Activated CD4-positive, alpha-beta T cell treated with anti-CD3 and anti-CD28 coated beads, Interleukin-2, amount 50 U/mL, for 16 hours (primary cell): Measurements from ENCODE around the gene UBE2G2.

Source experiments
- DNase-seq: peaks from one replicate; pipeline ENCODE4 v3.0.0-alpha.2; 2020

Gene UBE2G2

GRCh38 chr21:44784810-44785209, 16.8 kb downstream of the UBE2G2 start:
- DNase-seq = no peak

- DNase-seq = no peak
Observed at GRCh38 chr21:44783020-44783696, 18.5 kb downstream of the UBE2G2 start.

GRCh38 chr21:44780767-44781459, 20.7 kb downstream of the UBE2G2 start:
- DNase-seq = no peak

GRCh38 chr21:44780137-44780502, 21.5 kb downstream of the UBE2G2 start:
- no peak for DNase-seq

- no peak for DNase-seq
Observed at GRCh38 chr21:44779417-44780136, 22.0 kb downstream of the UBE2G2 start.

- no peak for DNase-seq
Observed at GRCh38 chr21:44778983-44779382, 22.6 kb downstream of the UBE2G2 start.

- no peak for DNase-seq
Observed at GRCh38 chr21:44778499-44778911, 23.1 kb downstream of the UBE2G2 start.

- no peak for DNase-seq
Observed at GRCh38 chr21:44778094-44778493, 23.5 kb downstream of the UBE2G2 start.

- DNase-seq = no peak
Observed at GRCh38 chr21:44774972-44775371, 26.6 kb downstream of the UBE2G2 start.

GRCh38 chr21:44773291-44773932, 28.2 kb downstream of the UBE2G2 start:
- no peak for DNase-seq

GRCh38 chr21:44771896-44772525, 29.6 kb downstream of the UBE2G2 start:
- DNase-seq = no peak

GRCh38 chr21:44767834-44768831, 33.5 kb downstream of the UBE2G2 start:
- DNase-seq = no peak

- DNase-seq = no peak
Observed at GRCh38 chr21:44766818-44767354, 34.7 kb downstream of the UBE2G2 start.

- no peak for DNase-seq
Observed at GRCh38 chr21:44766014-44766817, 35.4 kb downstream of the UBE2G2 start.

GRCh38 chr21:44765231-44766013, 36.2 kb downstream of the UBE2G2 start:
- DNase-seq = peak; percentile 48

GRCh38 chr21:44764319-44765230, 37.0 kb downstream of the UBE2G2 start:
- no peak for DNase-seq

- DNase-seq = no peak
Observed at GRCh38 chr21:44763451-44764318, 37.9 kb downstream of the UBE2G2 start.

GRCh38 chr21:44763050-44763378, 38.6 kb downstream of the UBE2G2 start:
- no peak for DNase-seq
